Measurements from ENCODE around the gene TGFBR1.

GRCh38 chr9:99169086-99169485 lies 64.2 kb downstream of the TGFBR1 start:
- TF ChIP-seq CTCF (IDR thresholded peaks at IDR 0.05) (no peak), POLR2A (IDR thresholded peaks at IDR 0.05) (no peak), EP300 (IDR thresholded peaks at IDR 0.05; ENCODE audit: low read depth) (no peak), POLR2AphosphoS5 (IDR thresholded peaks at IDR 0.05) (no peak)
